ENCODE results near the gene ENTREP3.

ENTREP3 gene

GRCh38 chr1:155277902-155278688, 22.8 kb upstream of the ENTREP3 start:
- DNase-seq: peak; percentile 83

- peak; percentile 95 for DNase-seq
Observed at GRCh38 chr1:155277070-155277901, 22.0 kb upstream of the ENTREP3 start, which contains the start of gene HCN3. Gene HCN3, plus strand, starts transcription at chr1:155277463. Its CDS starts 128 bp downstream, at chr1:155277591.

- DNase-seq: peak; percentile 97
Observed at GRCh38 chr1:155273343-155274245, 18.3 kb upstream of the ENTREP3 start, which contains the start of gene CLK2. Gene CLK2, minus strand, starts transcription at chr1:155273504. Its CDS starts 2,527 bp downstream, at chr1:155270977.

GRCh38 chr1:155272466-155273342, 17.4 kb upstream of the ENTREP3 start:
- no peak for DNase-seq

- no peak for DNase-seq
Observed at GRCh38 chr1:155269381-155269780, 14.1 kb upstream of the ENTREP3 start.

GRCh38 chr1:155268630-155269029, 13.3 kb upstream of the ENTREP3 start:
- DNase-seq: no peak

- DNase-seq: no peak
Observed at GRCh38 chr1:155267373-155267772, 12.1 kb upstream of the ENTREP3 start.

GRCh38 chr1:155266553-155266952, 11.3 kb upstream of the ENTREP3 start:
- DNase-seq: no peak

GRCh38 chr1:155263067-155263466, 7.8 kb upstream of the ENTREP3 start:
- no peak for DNase-seq

GRCh38 chr1:155261852-155262673, 6.8 kb upstream of the ENTREP3 start, which contains the start of gene SCAMP3:
Gene SCAMP3, minus strand, starts transcription at chr1:155262360. Its CDS starts 209 bp downstream, at chr1:155262151.
- DNase-seq: peak; percentile 87

GRCh38 chr1:155261493-155261851, 6.2 kb upstream of the ENTREP3 start:
- peak; percentile 20 for DNase-seq

- DNase-seq: no peak
Observed at GRCh38 chr1:155260276-155260675, 5.0 kb upstream of the ENTREP3 start.

- no peak for DNase-seq
Observed at GRCh38 chr1:155256058-155256852, 972 bp upstream of the ENTREP3 start.

GRCh38 chr1:155254714-155255242, 505 bp downstream of the ENTREP3 start:
- DNase-seq: no peak

GRCh38 chr1:155254228-155254713, 1.0 kb downstream of the ENTREP3 start:
- DNase-seq: no peak

GRCh38 chr1:155253797-155254196, 1.5 kb downstream of the ENTREP3 start:
- DNase-seq: no peak

GRCh38 chr1:155253208-155253607, 2.1 kb downstream of the ENTREP3 start:
- no peak for DNase-seq

- DNase-seq: no peak
Observed at GRCh38 chr1:155251566-155251965, 3.7 kb downstream of the ENTREP3 start.

All from activated naive CD4-positive, alpha-beta T cell treated with Interleukin-2 at 50 U/mL for 16 hours (primary cell).